ENCODE results near the gene BCOR. TPM values are rescaled to one million over a fixed set of nuclear protein-coding genes. Genes with fewer than 3 reads are reported as not detected.

Gene BCOR
- total and polyA plus RNA-seq, 2 of the 13 experiments (the other 11 are each of a cell fraction or from before 2014, with no cell fraction given), result 14.3 to 15.2 TPM

DNA sequence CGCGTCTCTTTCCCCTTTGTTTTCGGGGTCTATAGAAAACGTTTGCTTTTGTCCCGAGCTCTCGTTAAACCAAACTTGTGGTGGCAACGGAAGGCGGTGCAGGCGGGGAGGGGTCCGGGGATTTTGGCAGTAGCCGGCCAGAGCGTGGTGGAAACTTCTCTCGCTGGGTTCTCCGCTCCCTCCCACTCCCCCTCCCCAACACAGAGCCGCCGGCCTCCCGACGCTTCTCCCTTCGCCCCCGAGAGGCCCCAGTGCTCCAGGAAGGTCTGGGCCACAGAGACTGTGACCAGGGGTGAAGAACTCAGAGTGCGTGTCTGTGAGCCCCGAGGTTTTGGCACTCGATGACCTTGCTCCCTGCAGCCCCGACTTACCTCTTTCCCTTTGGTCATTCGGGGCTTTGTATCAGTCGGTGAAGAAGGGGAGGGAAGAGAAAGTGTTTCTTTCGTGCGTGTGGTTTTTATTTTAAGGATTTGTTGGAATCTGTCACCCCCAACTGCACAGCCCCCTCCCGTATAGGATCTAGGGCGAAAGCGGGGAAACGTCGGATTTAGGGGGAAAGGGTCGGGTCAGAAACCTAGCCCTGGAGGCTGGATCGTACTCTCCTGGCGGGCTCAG is 9.0 kb upstream of the BCOR start (continued):
- TF ChIP-seq ZNF660 (CRISPR knock-in tag; IDR thresholded peaks at IDR 0.05; ENCODE audit: borderline replicate concordance, low read depth) (no peak), ZNF782 (CRISPR knock-in tag; IDR thresholded peaks at IDR 0.05; ENCODE audit: borderline replicate concordance) (no peak), FOXP4 (CRISPR knock-in tag; IDR thresholded peaks at IDR 0.05) (no peak), ETS1 (CRISPR knock-in tag; IDR thresholded peaks at IDR 0.05) (no peak), ZNF687 (CRISPR knock-in tag; IDR thresholded peaks at IDR 0.05) (peak; percentile 49), ZSCAN25 (CRISPR knock-in tag; IDR thresholded peaks at IDR 0.05) (no peak), NFIB (CRISPR knock-in tag; IDR thresholded peaks at IDR 0.05; ENCODE audit: borderline replicate concordance) (no peak), ZNF841 (CRISPR knock-in tag; IDR thresholded peaks at IDR 0.05; ENCODE audit: borderline replicate concordance) (no peak), PRMT3 (CRISPR knock-in tag; IDR thresholded peaks at IDR 0.05; ENCODE audit: borderline replicate concordance, low read depth) (no peak), POLR2A (IDR thresholded peaks at IDR 0.05; ENCODE audit: insufficient read depth in 1 of 2, low read depth in 2 of 2, low read length in 2 of 2) (0 out of 4 replicates have a peak, but pooled peaks of 1 of the 2 experiments have one; percentile 10), ZNF432 (CRISPR knock-in tag; IDR thresholded peaks at IDR 0.05; ENCODE audit: borderline replicate concordance) (no peak), HNRNPLL (IDR thresholded peaks at IDR 0.05; ENCODE audit: low read depth, low read length, poor library complexity, severe bottlenecking) (peak; percentile 29)
- TF ChIP-seq, protein P1, sequence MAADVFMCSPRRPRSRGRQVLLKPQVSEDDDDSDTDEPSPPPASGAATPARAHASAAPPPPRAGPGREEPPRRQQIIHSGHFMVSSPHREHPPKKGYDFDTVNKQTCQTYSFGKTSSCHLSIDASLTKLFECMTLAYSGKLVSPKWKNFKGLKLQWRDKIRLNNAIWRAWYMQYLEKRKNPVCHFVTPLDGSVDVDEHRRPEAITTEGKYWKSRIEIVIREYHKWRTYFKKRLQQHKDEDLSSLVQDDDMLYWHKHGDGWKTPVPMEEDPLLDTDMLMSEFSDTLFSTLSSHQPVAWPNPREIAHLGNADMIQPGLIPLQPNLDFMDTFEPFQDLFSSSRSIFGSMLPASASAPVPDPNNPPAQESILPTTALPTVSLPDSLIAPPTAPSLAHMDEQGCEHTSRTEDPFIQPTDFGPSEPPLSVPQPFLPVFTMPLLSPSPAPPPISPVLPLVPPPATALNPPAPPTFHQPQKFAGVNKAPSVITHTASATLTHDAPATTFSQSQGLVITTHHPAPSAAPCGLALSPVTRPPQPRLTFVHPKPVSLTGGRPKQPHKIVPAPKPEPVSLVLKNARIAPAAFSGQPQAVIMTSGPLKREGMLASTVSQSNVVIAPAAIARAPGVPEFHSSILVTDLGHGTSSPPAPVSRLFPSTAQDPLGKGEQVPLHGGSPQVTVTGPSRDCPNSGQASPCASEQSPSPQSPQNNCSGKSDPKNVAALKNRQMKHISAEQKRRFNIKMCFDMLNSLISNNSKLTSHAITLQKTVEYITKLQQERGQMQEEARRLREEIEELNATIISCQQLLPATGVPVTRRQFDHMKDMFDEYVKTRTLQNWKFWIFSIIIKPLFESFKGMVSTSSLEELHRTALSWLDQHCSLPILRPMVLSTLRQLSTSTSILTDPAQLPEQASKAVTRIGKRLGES (CRISPR knock-in tag; IDR thresholded peaks at IDR 0.05; ENCODE audit: borderline replicate concordance), result no peak
- TF ChIP-seq, protein P2, sequence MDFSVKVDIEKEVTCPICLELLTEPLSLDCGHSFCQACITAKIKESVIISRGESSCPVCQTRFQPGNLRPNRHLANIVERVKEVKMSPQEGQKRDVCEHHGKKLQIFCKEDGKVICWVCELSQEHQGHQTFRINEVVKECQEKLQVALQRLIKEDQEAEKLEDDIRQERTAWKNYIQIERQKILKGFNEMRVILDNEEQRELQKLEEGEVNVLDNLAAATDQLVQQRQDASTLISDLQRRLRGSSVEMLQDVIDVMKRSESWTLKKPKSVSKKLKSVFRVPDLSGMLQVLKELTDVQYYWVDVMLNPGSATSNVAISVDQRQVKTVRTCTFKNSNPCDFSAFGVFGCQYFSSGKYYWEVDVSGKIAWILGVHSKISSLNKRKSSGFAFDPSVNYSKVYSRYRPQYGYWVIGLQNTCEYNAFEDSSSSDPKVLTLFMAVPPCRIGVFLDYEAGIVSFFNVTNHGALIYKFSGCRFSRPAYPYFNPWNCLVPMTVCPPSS (IDR thresholded peaks at IDR 0.05), result no peak
- TF ChIP-seq, protein P3, sequence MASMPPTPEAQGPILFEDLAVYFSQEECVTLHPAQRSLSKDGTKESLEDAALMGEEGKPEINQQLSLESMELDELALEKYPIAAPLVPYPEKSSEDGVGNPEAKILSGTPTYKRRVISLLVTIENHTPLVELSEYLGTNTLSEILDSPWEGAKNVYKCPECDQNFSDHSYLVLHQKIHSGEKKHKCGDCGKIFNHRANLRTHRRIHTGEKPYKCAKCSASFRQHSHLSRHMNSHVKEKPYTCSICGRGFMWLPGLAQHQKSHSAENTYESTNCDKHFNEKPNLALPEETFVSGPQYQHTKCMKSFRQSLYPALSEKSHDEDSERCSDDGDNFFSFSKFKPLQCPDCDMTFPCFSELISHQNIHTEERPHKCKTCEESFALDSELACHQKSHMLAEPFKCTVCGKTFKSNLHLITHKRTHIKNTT (CRISPR knock-in tag; IDR thresholded peaks at IDR 0.05), result no peak
